GM19099 (cell line): Measurements from ENCODE around the gene CNOT3.

Experiments
- POLR2A ChIP-seq: IDR thresholded peaks from 3 replicates; pipeline ENCODE4 v1.6.1; 2011; ENCODE audit warnings: low read depth; ENCODE audit not compliant: insufficient read length; ENCODE audit errors: extremely low read depth

The CNOT3 gene

DNA sequence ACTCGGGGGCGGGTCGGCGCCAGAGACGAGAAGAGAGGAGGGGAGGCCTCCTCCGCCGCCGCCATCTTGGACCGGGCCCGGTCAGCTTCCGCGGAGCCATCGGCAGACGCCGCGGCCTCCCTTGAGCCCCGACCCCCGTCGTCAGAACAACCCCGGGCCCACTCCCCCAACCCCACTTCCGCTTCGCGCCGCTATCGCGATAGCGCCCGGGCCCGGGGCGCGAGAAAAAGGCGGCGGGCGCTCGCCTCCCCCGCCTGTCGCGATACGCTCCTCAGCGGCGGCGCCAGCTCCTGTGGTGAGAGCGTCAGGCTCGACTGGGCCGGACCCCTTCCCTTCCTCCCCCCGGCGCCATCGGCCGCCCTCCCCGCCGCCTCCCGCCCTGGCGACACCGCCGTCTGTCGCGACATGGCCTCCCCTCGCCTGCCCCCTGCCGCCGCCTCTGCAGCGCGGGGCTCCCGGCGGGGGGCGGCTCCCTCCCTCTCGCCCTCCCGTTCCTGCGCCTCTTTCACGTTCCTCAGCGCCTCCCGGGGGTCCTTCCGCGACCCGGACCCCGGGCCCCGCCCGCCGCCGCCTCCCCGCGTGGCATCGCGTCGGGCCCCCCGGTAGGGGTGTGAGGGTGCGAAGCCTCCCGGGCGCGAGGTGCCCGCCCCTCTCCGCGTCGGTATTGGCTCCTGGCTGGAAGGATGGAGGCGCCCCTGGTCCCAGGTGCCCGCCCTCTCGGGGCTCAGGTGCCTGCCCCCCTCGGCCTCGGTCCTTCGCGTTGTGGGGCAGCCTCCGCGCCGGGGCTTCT, at the start of gene CNOT3:
Gene CNOT3, plus strand, starts transcription at position 64 of the 790 bp plus-strand sequence. CDS start 5,217 bp downstream, outside the sequence.
- peak; percentile 87 for TF ChIP-seq POLR2A

GRCh38 chr19:54094426-54095000, 43.0 kb upstream of the CNOT3 start:
- no peak for TF ChIP-seq POLR2A

- no peak for TF ChIP-seq POLR2A
Measured at GRCh38 chr19:54095136-54095858, 42.3 kb upstream of the CNOT3 start.

GRCh38 chr19:54096617-54097106, 40.9 kb upstream of the CNOT3 start:
- TF ChIP-seq POLR2A, result no peak

DNA sequence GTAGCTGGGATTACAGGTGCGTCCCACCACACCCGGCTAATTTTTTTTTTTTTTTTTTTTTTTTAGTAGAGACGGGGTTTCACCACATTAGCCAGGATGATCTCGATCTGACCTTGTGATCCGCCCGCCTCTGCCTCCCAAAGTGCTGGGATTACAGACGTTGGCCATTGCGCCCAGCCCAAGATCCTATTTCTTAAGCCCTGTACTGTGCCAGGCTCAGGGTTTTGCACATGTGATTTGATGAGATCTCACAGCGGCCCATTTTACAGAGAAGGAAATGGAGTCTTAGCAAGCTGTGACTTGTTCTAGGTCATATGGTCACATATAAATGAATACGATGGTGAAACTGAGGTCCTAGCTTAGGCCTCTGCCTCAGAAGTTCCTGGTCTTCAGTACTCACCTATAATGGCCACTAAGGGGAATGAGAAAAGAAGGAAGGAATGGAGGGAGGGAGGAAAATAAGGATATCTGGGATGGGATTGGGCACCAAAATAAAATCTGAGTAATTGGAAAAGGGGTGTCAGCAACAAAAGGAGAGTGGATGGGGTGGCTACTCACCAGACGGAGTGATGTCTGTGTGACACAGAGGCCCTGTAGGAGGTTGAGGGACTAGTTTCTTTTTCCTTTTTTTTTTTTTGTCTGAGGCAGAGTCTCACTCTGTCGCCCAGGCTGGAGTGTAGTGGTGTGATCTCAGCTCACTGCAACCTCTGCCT, 38.2 kb upstream of the CNOT3 start:
- no peak for TF ChIP-seq POLR2A

GRCh38 chr19:54100561-54100960, 37.0 kb upstream of the CNOT3 start, which contains the start of gene OSCAR:
Gene OSCAR, minus strand, starts transcription at chr19:54100803. Its CDS starts 11 bp downstream, at chr19:54100792.
- TF ChIP-seq POLR2A, result no peak

GRCh38 chr19:54102421-54103169, 35.0 kb upstream of the CNOT3 start, which contains the start of gene NDUFA3:
Gene NDUFA3, plus strand, starts transcription at chr19:54102855. Its CDS starts 24 bp downstream, at chr19:54102879.
- TF ChIP-seq POLR2A, result peak; percentile 84

- TF ChIP-seq POLR2A, result no peak
Measured at GRCh38 chr19:54104998-54105715, 32.4 kb upstream of the CNOT3 start.

- TF ChIP-seq POLR2A, result no peak
Measured at GRCh38 chr19:54105796-54106195, 31.8 kb upstream of the CNOT3 start.

- TF ChIP-seq POLR2A, result no peak
Measured at GRCh38 chr19:54106716-54107115, 30.8 kb upstream of the CNOT3 start.

DNA sequence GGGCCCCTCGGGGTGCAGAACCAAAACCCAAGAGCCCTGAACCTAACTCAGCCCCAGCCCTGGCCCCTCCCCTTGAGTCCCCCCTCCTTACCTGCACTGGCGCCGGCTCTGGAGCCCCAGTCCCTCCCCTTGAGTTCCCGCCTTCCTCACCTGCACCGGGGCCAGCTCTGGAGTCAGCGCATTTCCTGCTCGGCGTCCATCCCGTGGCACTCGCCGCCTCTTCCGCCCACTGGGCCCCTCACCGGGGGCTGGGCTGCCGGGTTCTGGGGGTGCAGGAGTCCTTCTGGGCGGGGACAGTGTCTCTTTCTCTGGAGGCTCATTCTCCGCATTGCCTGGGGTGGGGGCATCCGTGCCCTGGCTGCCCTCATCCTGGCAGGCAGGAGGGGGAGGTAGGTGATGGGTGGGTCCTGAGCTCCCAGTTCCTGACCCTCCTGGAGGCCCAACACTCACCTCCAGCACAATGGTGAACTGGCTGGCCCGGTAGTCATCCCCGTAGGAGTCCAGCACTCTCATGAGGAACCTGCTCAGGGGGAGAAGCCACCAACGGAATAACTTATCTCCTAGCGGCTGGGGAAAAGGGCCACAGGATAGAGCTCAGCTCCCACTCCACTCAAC, 29.6 kb upstream of the CNOT3 start:
- TF ChIP-seq POLR2A, result no peak

- TF ChIP-seq POLR2A, result no peak
Measured at GRCh38 chr19:54108496-54108895, 29.1 kb upstream of the CNOT3 start.

- TF ChIP-seq POLR2A, result no peak
Measured at GRCh38 chr19:54109651-54110050, 27.9 kb upstream of the CNOT3 start.
